ENCODE results near the gene CLASP2.
"Not testable (repeated sequence)": the region's sequence is repeated elsewhere in the genome, so short reads cannot be mapped to it uniquely, and the experiment has no call there.

Gene CLASP2

DNA sequence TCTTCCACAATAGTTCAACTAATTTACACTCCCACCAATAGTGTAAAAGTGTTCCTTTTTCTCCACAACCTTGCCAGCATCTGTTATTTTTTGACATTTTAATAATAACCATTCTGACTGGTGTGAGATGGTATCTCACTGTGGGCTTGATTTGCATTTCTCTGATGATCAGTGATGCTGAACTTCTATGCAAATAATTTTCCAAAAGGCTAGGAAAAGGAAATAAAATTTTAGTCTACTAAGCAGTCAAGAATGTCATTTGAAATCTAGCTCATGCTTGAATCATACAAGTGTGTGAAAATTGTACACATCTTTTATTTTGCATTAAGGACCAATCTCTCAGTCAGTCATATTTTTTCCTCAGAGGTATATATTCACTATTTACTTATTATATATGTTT lies 176.1 kb downstream of the CLASP2 start:
- DNase-seq (ENCODE audit: low spot score), result peak; percentile 20

DNA sequence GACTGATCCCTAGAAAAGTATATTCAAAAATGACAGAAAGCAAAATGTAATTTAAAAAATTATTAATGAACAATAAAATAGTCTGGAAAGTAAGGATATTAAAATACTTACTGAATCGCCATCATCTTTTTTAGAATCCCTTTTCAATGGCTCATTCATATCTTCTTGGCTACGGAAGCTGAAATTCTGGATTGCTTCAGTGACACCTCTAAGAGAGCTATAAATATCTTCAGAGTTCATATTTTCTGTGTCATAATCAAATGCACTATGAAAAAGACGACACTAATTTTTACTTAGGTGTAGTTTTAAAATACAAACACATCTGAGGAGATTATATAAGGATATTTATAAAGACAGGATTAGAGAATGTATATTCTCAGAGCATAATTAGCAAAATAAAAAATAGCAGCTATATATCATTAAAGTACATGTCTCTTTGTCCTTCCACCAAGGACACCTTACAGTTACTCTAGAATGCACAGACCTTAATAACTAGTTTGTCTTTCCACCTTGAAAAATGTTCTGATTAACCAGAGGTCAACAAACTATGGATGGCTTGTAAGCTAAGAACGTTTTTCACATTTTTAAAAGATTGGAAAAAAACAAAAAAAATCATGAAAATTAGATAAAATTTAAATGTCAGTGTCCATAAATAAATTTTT lies 179.2 kb downstream of the CLASP2 start:
- no peak for DNase-seq (ENCODE audit: low spot score)

DNA sequence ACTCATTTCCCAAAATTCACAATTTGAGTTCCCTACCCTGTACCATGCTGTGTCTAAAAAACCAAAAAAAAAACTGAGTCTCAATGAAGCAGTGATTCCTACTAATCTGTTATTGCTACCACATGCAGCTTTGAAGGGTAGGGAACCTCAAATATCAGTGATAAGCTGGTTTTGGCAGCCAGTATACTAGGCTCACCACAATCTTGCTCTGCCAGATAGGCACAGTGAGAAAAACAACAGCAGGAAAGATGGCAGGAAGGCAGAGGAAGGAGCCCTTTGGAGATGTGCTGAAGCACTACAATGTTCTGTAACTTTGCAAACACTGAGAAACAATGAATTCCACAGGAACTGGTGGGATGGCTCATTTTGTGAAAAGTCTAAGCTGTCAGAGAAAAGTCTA lies 180.9 kb downstream of the CLASP2 start:
- DNase-seq (ENCODE audit: low spot score), result no peak

DNA sequence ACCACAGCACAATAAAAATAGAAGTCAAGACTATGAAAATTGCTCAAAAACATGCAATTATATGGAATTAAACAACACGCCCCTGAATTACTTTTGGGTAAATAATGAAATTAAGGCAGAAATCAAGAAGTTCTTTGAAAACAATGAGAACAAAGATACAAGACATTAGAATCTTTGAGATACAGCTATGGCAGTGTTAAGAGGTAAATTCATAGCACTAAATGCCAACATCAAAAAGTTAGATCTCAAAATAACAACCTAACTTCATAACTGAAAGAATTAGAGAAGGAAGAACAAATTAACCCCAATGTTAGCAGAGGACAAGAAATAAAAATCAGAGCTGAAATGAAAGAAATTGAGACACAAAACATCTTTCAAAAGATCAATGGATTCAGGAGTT lies 191.3 kb downstream of the CLASP2 start:
- no peak for DNase-seq (ENCODE audit: low spot score)

DNA sequence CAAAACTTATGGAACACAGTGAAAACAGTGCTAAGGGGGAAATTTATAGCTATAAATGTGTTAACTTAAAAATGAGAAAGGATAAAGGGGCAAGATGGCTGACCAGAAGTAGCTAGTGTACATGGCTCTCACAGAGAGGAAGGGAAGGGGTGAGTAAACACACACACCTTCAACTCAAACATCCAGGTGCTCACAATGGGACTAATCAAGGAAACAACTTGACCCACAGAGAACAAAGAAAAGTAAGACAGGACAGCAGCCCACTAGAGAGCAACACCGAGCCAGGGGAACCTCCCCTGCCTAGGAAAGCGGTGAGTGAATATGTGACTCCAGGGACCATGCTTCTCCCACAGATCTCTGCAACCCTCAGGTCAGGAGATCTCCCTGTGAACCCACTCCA lies 192.8 kb downstream of the CLASP2 start:
- DNase-seq (ENCODE audit: low spot score), result no peak

GRCh38 chr3:33523093-33523667 lies 194.9 kb downstream of the CLASP2 start:
- DNase-seq (ENCODE audit: low spot score), result no peak

DNA sequence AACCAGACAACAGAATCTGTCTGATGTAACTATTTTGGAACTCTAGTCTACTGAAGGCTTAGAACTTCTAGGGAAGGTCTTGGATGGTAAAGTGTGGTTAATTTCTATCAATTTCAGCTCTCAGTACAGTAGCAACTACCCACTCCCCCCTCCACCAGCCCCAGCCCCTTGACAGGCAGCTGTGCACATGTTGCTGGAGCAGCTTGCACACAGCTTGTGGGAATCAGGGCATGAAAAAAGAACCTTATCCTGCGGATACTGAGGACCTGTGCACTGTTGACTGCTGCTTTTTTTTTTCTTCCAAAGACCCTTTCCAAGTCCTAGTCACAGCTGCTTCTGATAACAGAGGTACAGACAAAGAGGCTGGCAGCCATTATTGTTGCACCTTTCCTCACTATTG lies 196.3 kb downstream of the CLASP2 start:
- DNase-seq (ENCODE audit: low spot score), result no peak

GRCh38 chr3:33513262-33513863 lies 204.7 kb downstream of the CLASP2 start:
- no peak for DNase-seq (ENCODE audit: low spot score)

DNA sequence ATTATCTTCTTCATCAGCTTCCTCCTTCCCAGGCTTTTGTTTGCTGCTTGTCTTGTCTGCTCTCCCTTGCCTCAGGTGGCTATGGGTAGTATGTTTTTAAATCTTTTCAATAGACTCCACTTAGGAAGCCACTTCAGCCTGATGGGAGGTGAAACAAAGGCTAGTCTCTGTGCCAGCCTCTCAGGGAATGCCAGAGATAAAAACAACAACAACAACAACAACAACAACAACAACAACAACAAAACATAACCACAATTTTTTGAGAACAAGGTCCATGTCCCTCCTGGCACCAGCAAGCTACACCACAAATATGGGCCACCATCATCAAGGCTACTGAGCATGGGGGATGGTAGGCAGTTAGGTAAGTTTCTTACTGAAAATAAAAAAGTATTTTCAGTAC lies 213.0 kb downstream of the CLASP2 start:
- no peak for DNase-seq (ENCODE audit: low spot score)

GRCh38 chr3:33496449-33496848 lies 221.6 kb downstream of the CLASP2 start:
- DNase-seq (ENCODE audit: low spot score), result no peak

- no peak for DNase-seq (ENCODE audit: low spot score)
These were observed 226.3 kb downstream of the CLASP2 start for GRCh38 chr3:33491721-33492120.

DNA sequence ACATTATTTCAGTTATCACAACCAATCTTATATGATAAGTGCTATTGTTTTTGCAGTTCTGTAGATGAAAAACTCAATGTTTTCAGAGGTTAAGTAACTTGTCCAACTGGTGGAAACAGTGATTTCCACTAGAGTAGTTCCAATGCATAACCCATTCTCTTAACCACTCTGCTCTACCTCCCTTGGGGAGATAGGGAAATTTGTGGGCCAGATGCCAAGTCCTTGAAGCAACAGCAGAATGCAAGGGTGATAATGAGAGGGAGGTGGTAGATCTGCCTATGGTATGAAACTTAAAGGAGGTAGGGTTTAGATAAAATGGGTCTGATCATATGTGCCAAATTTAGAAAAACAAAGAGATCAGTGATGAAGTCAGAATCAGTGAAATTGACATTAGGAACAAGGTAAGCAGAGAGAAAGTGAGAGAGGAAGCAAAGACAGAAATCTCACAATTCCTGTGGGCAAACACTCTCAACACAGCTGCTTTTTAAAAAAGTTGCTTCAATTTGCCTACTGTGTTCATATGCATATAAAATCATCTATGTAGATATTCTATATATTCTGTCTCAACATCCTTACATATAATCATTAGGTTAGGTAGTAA lies 227.3 kb downstream of the CLASP2 start:
- DNase-seq (ENCODE audit: low spot score), result peak; percentile 36

DNA sequence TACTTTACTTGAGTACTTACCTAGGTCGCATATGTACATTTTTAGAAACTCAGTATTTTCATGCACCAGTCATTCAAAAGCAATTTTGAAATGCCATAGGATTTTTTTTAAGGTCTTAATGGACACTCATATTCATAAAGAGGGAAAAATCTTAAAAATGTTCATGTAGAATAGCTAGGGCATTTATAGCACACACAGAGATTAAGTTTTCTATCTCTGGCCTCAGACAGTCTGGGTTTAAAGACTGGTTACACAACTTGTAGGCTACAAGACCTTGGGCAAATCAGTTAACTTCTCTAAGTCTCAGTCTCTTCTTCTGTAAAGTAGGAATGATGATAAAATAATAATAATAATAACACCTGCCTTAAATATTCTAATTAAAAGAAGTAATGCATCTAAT lies 229.4 kb downstream of the CLASP2 start:
- DNase-seq (ENCODE audit: low spot score), result no peak

- no peak for DNase-seq (ENCODE audit: low spot score)
These were observed 229.8 kb downstream of the CLASP2 start for GRCh38 chr3:33488246-33488645.

- DNase-seq (ENCODE audit: low spot score), result no peak
These were observed 235.9 kb downstream of the CLASP2 start for GRCh38 chr3:33482111-33482521.

GRCh38 chr3:33474896-33475295 lies 243.2 kb downstream of the CLASP2 start:
- DNase-seq (ENCODE audit: low spot score), result no peak

- no peak for DNase-seq (ENCODE audit: low spot score)
These were observed 244.2 kb downstream of the CLASP2 start for GRCh38 chr3:33473813-33474212.

GRCh38 chr3:33467786-33468185 lies 250.3 kb downstream of the CLASP2 start:
- DNase-seq (ENCODE audit: low spot score), result no peak

DNA sequence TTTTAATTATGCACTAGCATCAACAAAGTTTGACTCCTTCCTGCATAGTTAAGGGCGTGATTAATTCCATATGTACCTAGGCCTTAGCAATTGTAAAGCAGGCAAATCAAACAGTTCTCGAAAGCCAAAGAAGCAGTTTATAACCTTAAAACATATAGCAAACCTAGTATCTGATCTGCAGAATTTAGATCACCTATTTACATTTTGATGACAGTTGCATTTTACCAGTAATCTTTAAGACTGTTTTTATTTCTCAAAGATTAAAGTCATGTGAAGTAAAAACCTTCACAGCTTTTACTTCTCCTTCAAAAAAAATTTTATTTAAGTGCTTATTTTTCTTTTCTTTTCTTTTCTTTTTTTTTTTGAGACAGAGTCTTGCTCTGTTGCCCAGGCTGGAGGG lies 257.0 kb downstream of the CLASP2 start:
- no peak for DNase-seq (ENCODE audit: low spot score)

DNA sequence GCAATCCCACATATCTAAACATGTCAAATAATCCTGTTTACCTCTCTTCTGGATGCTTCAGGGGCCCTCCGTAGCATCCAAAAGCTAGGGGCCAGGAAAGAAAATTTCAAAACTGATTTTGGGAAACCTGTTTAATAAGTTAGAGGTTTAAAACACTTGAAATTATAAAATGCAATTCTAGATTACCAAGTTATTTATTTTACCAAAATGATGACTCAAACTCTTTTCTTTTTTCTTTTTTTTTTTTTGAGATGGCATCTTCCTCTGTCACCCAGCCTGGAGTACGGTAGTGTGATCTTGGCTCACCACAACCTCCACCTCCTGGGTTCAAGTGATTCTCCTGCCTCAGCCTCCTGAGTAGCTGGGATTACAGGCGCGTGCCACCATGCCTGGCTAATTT lies 258.5 kb downstream of the CLASP2 start:
- not testable (repeated sequence) for DNase-seq (ENCODE audit: low spot score)

- DNase-seq (ENCODE audit: low spot score), result no peak
These were observed 259.6 kb downstream of the CLASP2 start for GRCh38 chr3:33458446-33458845.

GRCh38 chr3:33456756-33457155 lies 261.3 kb downstream of the CLASP2 start:
- no peak for DNase-seq (ENCODE audit: low spot score)

DNA sequence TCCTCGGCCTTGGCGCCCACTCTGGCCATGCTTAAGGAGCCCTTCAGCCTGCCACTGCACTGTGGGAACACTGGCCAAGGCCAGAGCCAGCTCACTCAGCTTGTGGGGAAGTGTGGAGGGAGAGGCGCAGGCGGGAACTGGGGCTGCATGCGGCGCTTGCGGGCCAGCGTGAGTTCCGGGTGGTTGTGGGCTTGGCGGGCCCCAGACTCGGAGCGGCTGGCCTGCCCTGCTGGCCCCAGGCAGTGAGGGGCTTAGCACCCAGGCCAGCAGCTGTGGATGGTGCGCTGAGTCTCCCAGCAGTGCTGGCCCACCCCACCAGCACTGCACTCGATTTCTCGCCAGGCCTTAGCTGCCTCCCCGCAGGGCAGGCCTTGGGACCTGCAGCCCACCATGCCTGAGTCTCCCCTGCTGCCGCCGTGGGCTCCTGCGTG lies 264.7 kb downstream of the CLASP2 start:
- DNase-seq (ENCODE audit: low spot score), result no peak

Measured in NAMALWA (cell line).